HPDE6-E6E7 (cell line): ENCODE data around the gene PARM1.

Experiments
- DNase-seq: peaks from one replicate; pipeline ENCODE4 v3.0.0; 2011; ENCODE audit warnings: missing footprints; ENCODE audit errors: extremely low spot score

Gene PARM1

GRCh38 chr4:75080888-75081287, 148.0 kb downstream of the PARM1 start:
- DNase-seq, result no peak

- DNase-seq, result no peak
Measured at GRCh38 chr4:75081561-75081960, 148.6 kb downstream of the PARM1 start.

GRCh38 chr4:75087416-75087815, 154.5 kb downstream of the PARM1 start:
- no peak for DNase-seq

GRCh38 chr4:75087865-75088264, 154.9 kb downstream of the PARM1 start:
- no peak for DNase-seq

DNA sequence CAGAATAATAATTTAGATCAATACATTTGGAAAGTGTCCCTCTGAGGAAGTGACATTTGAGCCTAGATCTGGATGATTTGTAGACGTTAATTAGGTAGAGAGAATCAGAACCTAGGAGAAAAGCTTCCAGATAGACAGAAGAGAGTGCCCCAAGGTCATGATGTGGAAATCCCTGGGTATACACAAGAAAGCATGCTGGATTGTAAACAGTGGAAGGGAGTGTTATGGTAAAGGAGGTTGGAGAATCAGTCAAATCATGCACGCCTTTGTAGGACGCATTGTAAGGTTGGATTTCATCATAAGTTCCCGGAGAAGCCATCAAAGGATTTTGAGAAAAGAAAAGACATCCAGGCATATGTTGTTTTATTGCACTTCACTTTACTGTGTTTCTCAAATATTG, 156.3 kb downstream of the PARM1 start:
- no peak for DNase-seq

DNA sequence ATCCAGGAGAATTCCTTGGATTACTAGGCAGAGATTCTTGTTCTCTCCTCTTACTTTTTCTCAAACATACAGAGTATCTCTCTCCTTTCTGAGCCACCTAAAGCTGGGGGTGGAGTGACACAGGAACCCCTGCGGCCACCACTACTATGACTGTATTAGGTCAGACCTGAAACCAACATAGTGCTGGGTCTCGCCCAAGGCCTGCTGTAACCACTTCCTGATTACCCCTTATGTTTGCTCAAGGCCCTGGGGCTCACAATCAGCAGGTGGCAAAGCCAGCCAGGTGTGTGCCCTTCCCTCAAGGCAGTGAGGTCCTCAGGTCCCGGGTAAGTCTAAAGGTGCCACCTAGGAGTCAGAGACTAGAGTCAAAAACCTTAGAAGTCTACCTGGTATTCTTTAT, 166.4 kb downstream of the PARM1 start:
- no peak for DNase-seq
